Cardiac muscle cell (in vitro differentiated cells and primary cell): ENCODE measurements around the gene KRT222. TPM values are rescaled to one million over a fixed set of nuclear protein-coding genes. Genes with fewer than 3 reads are reported as not detected.

Experiments used
- DNase-seq, 2 donors: peaks; one replicate each; pipeline versions ENCODE4 v3.0.0 to v3.0.0-alpha.2; 2010 to 2017; ENCODE audit warnings: low read depth in 1 of 2, low spot score in 1 of 2
- H3K27ac ChIP-seq: fragments of 200-600 bp; sonication (generic); 2 replicates; pipeline ENCODE4 v1.5.1; 2016
- H3K27me3 ChIP-seq: fragments of 200-600 bp; sonication (generic); 2 replicates; pipeline ENCODE4 v1.6.0; 2016; ENCODE audit warnings: control low read depth
- H3K36me3 ChIP-seq: fragments of 200-600 bp; sonication (generic); 2 replicates; pipeline ENCODE4 v1.5.1; 2016; ENCODE audit warnings: control low read depth
- H3K4me1 ChIP-seq: fragments of 200-600 bp; sonication (generic); 2 replicates; pipeline ENCODE4 v1.8.1; 2017; ENCODE audit warnings: low read depth, mild to moderate bottlenecking, mixed run types
- H3K4me3 ChIP-seq: fragments of 200-600 bp; sonication (generic); 2 replicates; pipeline ENCODE4 v1.5.1; 2016; ENCODE audit warnings: mild to moderate bottlenecking
- H3K9me3 ChIP-seq: fragments of 200-600 bp; sonication (generic); 2 replicates; pipeline ENCODE4 v1.5.1; 2017; ENCODE audit warnings: low read depth, mild to moderate bottlenecking, control low read depth
- polyA plus RNA-seq: library from polyadenylated mRNA; unstranded; fragments of >200 nt; fragmentation: Nextera tagmentation; extraction: Ambion mirVana; gene quantifications from 2 replicates; pipeline ENCODE4 v1.2.1, GENCODE V29; 2016
- total RNA-seq: library from RNA; depleted of rRNA; stranded (reverse); fragments of >200 nt; gene quantifications from 2 replicates; pipeline ENCODE4 v1.2.3, GENCODE V29; 2016
- TF ChIP-seq, protein P1 (sequence below): IDR thresholded peaks from 2 replicates; pipeline ENCODE4 v1.5.1; 2012; ENCODE audit warnings: low read depth, mild to moderate bottlenecking, low read length

The KRT222 gene
- total and polyA plus RNA-seq, 2 experiments from 2014 or later: 0.29 TPM; not detected in 1

- DNase-seq: no peak
- H3K27ac ChIP-seq: no peak overlapping the region
Measured at GRCh38 chr17:40633871-40634270, 31.1 kb downstream of the KRT222 start.

DNA sequence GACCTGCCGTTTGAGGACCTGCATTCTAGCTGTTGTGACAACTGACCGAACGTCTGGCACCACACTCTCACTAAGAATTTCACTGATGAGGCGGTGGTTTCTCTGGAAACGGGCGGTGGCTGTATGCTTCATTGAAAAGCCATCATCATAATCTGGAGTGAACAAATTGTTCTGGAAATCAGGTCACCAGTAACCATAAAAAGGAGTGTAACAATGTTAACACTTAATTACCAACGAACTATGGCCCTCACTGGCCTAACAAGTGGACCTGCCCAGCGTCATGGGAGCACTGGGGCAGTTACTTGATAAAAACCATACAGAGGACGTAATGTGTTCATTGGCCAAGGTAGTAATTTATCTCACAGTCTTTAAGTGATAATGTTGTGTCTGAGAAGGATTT lies 32.8 kb downstream of the KRT222 start:
- peaks cover 90% of the 10 kb centered on the region for H3K36me3 ChIP-seq
- no peak overlapping the region for H3K4me3 ChIP-seq

More at GRCh38 chr17:40633871-40634270, 31.1 kb downstream of the KRT222 start:
- H3K9me3 ChIP-seq: no peaks in the 10 kb centered on the region
- TF ChIP-seq, protein P1, sequence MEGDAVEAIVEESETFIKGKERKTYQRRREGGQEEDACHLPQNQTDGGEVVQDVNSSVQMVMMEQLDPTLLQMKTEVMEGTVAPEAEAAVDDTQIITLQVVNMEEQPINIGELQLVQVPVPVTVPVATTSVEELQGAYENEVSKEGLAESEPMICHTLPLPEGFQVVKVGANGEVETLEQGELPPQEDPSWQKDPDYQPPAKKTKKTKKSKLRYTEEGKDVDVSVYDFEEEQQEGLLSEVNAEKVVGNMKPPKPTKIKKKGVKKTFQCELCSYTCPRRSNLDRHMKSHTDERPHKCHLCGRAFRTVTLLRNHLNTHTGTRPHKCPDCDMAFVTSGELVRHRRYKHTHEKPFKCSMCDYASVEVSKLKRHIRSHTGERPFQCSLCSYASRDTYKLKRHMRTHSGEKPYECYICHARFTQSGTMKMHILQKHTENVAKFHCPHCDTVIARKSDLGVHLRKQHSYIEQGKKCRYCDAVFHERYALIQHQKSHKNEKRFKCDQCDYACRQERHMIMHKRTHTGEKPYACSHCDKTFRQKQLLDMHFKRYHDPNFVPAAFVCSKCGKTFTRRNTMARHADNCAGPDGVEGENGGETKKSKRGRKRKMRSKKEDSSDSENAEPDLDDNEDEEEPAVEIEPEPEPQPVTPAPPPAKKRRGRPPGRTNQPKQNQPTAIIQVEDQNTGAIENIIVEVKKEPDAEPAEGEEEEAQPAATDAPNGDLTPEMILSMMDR: no peak
- H3K36me3 ChIP-seq: peaks cover 81% of the 10 kb centered on the region
- no peaks in the 10 kb centered on the region for H3K4me1 ChIP-seq
- no peak overlapping the region for H3K4me3 ChIP-seq
- H3K27me3 ChIP-seq: no peaks in the 10 kb centered on the region

DNA sequence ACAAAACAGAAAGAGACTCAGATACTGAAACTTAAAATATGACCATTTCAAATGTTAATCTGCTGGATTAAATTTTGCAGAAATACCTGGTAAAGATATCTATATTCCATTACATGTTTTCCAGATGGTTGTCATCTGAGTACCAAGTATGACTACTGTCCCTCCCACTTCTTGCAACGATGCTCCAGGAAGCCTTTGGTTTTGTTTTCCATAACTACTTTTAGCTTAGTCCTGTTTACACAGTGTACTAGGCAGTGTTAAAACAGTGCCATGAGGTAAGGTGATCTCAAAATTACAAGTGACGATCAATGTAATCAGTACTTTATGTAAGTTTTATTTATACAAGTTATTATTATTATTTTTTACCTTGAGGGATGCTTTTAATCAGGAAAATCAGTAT lies 35.1 kb downstream of the KRT222 start:
- TF ChIP-seq, protein P1: no peak
- Histone ChIP-seq H3K9me3 (no peaks in the 10 kb centered on the region), H3K27ac (no peak overlapping the region), H3K4me3 (no peak overlapping the region), H3K36me3 (peaks cover 66% of the 10 kb centered on the region), H3K4me1 (no peaks in the 10 kb centered on the region), H3K27me3 (no peaks in the 10 kb centered on the region)
- no peak for DNase-seq

More for the DNA sequence above, 32.8 kb downstream of the KRT222 start:
- Histone ChIP-seq H3K27me3 (no peaks in the 10 kb centered on the region), H3K9me3 (no peaks in the 10 kb centered on the region), H3K4me1 (no peaks in the 10 kb centered on the region), H3K27ac (no peak overlapping the region)
- no peak for DNase-seq
- TF ChIP-seq, protein P1: no peak

DNA sequence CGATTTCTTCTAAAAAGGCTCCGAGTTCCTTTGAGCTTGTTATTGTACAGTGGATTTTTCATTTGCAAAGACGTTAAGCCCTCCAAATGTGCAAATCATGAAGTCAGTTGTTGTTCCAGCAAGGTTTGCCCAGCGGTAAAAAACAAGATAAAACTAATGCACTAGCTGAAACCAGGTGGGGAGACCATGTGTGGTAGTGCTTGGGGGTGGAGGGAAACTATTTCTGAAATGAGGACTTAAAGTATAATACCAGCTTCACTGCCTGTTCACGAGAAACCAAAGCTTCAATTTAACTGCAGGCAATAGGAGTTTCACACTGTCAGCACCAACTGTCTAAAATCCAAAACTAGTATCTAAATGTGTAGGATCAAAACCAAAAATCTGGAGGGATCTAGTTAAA lies 39.7 kb downstream of the KRT222 start:
- DNase-seq: no peak
- Histone ChIP-seq H3K27ac (no peak overlapping the region), H3K36me3 (peaks cover 28% of the 10 kb centered on the region), H3K4me3 (no peak overlapping the region), H3K4me1 (no peaks in the 10 kb centered on the region), H3K27me3 (no peaks in the 10 kb centered on the region), H3K9me3 (no peaks in the 10 kb centered on the region)
- TF ChIP-seq, protein P1: no peak

- Histone ChIP-seq H3K27me3 (no peaks in the 10 kb centered on the region), H3K36me3 (peaks cover 12% of the 10 kb centered on the region), H3K27ac (no peak overlapping the region), H3K4me1 (no peaks in the 10 kb centered on the region), H3K4me3 (no peak overlapping the region), H3K9me3 (no peaks in the 10 kb centered on the region)
- no peak for DNase-seq
- TF ChIP-seq, protein P1: no peak
Measured at GRCh38 chr17:40623419-40624210, 41.4 kb downstream of the KRT222 start.
